H9 (cell line): ENCODE measurements around the gene CERKL. TPM values are rescaled to one million over a fixed set of nuclear protein-coding genes. Genes with fewer than 3 reads are reported as not detected.

ENCODE experiments used
- DNase-seq: peaks from one replicate; pipeline ENCODE4 v3.0.0-alpha.2; 2017
- H2AFZ ChIP-seq: one replicate; pipeline ENCODE4 v1.6.1; 2013; ENCODE audit warnings: mild to moderate bottlenecking, low read length, control low read depth, moderate library complexity
- H2AK5ac ChIP-seq: 2 replicates; pipeline ENCODE4 v1.6.1; 2013; ENCODE audit warnings: low read length, control low read depth, mixed read lengths; ENCODE audit not compliant: insufficient read length
- H2BK120ac ChIP-seq: one replicate; pipeline ENCODE4 v1.6.1; 2013; ENCODE audit warnings: low read depth, mild to moderate bottlenecking, low read length, control low read depth, inconsistent platforms; ENCODE audit not compliant: poor library complexity, severe bottlenecking
- H2BK12ac ChIP-seq: 2 replicates; pipeline ENCODE4 v1.6.1; 2013; ENCODE audit warnings: low read length, control low read depth, mixed read lengths, low read depth; ENCODE audit not compliant: insufficient read length
- H2BK15ac ChIP-seq: 2 replicates; pipeline ENCODE4 v1.6.1; 2013; ENCODE audit warnings: low read depth, low read length, control low read depth
- H2BK20ac ChIP-seq: one replicate; pipeline ENCODE4 v1.6.1; 2013; ENCODE audit warnings: low read depth, mild to moderate bottlenecking, low read length, control low read depth, inconsistent platforms; ENCODE audit not compliant: poor library complexity, severe bottlenecking
- H2BK5ac ChIP-seq: 2 replicates; pipeline ENCODE4 v1.6.1; 2013; ENCODE audit warnings: low read length, control low read depth, mixed read lengths; ENCODE audit not compliant: insufficient read length
- H3K14ac ChIP-seq: 2 replicates; pipeline ENCODE4 v1.6.1; 2013; ENCODE audit warnings: low read length, control low read depth; ENCODE audit not compliant: insufficient read depth
- H3K18ac ChIP-seq: 2 replicates; pipeline ENCODE4 v1.6.1; 2013; ENCODE audit warnings: low read depth, mild to moderate bottlenecking, mixed read lengths, low read length, control low read depth; ENCODE audit not compliant: insufficient read length
- H3K23ac ChIP-seq: 2 replicates; pipeline ENCODE4 v1.6.1; 2013; ENCODE audit warnings: low read length, control low read depth, mixed read lengths, low read depth; ENCODE audit not compliant: insufficient read length
- H3K23me2 ChIP-seq: 2 replicates; pipeline ENCODE4 v1.6.1; 2013; ENCODE audit warnings: low read depth, mild to moderate bottlenecking, mixed read lengths, low read length, control low read depth; ENCODE audit not compliant: insufficient read length, poor library complexity, severe bottlenecking
- H3K27ac ChIP-seq: 2 replicates; pipeline ENCODE4 v1.5.1; 2013; ENCODE audit warnings: low read length, control low read depth, mixed read lengths, low read depth; ENCODE audit not compliant: insufficient read length
- H3K27me3 ChIP-seq: 2 replicates; pipeline ENCODE4 v1.6.1; 2013; ENCODE audit warnings: low read length, control low read depth, inconsistent platforms; ENCODE audit not compliant: insufficient read depth
- H3K4ac ChIP-seq: 2 replicates; pipeline ENCODE4 v1.6.1; 2013; ENCODE audit warnings: low read depth, mild to moderate bottlenecking, control low read depth, inconsistent platforms, low read length, moderate library complexity
- H3K4me1 ChIP-seq: 2 replicates; pipeline ENCODE4 v1.6.1; 2013; ENCODE audit warnings: low read length, control low read depth, inconsistent platforms; ENCODE audit not compliant: insufficient read depth
- H3K4me2 ChIP-seq: 2 replicates; pipeline ENCODE4 v1.6.1; 2013; ENCODE audit warnings: low read length, control low read depth, mixed read lengths; ENCODE audit not compliant: insufficient read length, insufficient read depth
- H3K56ac ChIP-seq: 2 replicates; pipeline ENCODE4 v1.6.1; 2013; ENCODE audit warnings: low read depth, mild to moderate bottlenecking, mixed read lengths, low read length, control low read depth; ENCODE audit not compliant: insufficient read length
- H3K79me1 ChIP-seq: 2 replicates; pipeline ENCODE4 v1.6.1; 2013; ENCODE audit warnings: low read depth, mild to moderate bottlenecking, moderate library complexity, low read length, control low read depth, inconsistent platforms; ENCODE audit not compliant: insufficient read depth, poor library complexity, severe bottlenecking
- H3K79me2 ChIP-seq: 2 replicates; pipeline ENCODE4 v1.6.1; 2013; ENCODE audit warnings: low read length, control low read depth, inconsistent platforms; ENCODE audit not compliant: insufficient read depth
- H3K9ac ChIP-seq: 2 replicates; pipeline ENCODE4 v1.6.1; 2013; ENCODE audit warnings: low read length, control low read depth, mixed read lengths; ENCODE audit not compliant: insufficient read length; ENCODE audit errors: extremely low read depth
- H3K9me3 ChIP-seq: one replicate; pipeline ENCODE4 v1.6.1; 2013; ENCODE audit warnings: low read depth, low read length, inconsistent platforms; ENCODE audit not compliant: control insufficient read depth
- H3T11ph ChIP-seq: one replicate; pipeline ENCODE4 v1.6.1; 2013; ENCODE audit warnings: mild to moderate bottlenecking, low read length, control low read depth, inconsistent platforms
- H4K20me1 ChIP-seq: one replicate; pipeline ENCODE4 v1.6.1; 2013; ENCODE audit not compliant: control insufficient read depth, insufficient read length, insufficient read depth
- H4K5ac ChIP-seq: 2 replicates; pipeline ENCODE4 v1.6.1; 2013; ENCODE audit warnings: low read depth, mild to moderate bottlenecking, mixed read lengths, low read length, control low read depth; ENCODE audit not compliant: insufficient read length
- H4K8ac ChIP-seq: replicated peaks from 2 replicates; pipeline ENCODE4 v1.6.1; 2013; ENCODE audit warnings: low read length, control low read depth, mixed read lengths, low read depth; ENCODE audit not compliant: insufficient read length
- H4K91ac ChIP-seq: 2 replicates; pipeline ENCODE4 v1.6.1; 2013; ENCODE audit warnings: low read depth, mild to moderate bottlenecking, moderate library complexity, mixed read lengths, low read length, control low read depth; ENCODE audit not compliant: insufficient read length
- H3K27ac Mint-ChIP-seq, 3 experiments: 2 replicates in 2 of 3; 3 replicates in 1 of 3; pipeline ENCODE4 v1.8.0; 2020 to 2021; ENCODE audit warnings: mixed read lengths in 3 of 3, mild to moderate bottlenecking in 1 of 3, moderate library complexity in 1 of 3
- H3K27me3 Mint-ChIP-seq: 2 replicates; pipeline ENCODE4 v1.8.0; 2021; ENCODE audit warnings: low read depth, mild to moderate bottlenecking, moderate library complexity, mixed read lengths
- H3K36me3 Mint-ChIP-seq, 3 experiments: 2 replicates in 2 of 3; 3 replicates in 1 of 3; pipeline ENCODE4 v1.8.0; 2020 to 2021; ENCODE audit warnings: low read depth in 3 of 3, mixed read lengths in 3 of 3; ENCODE audit not compliant: insufficient read depth in 1 of 3
- H3K4me1 Mint-ChIP-seq, 2 experiments: 2 replicates each; pipeline ENCODE4 v1.8.0; 2020; ENCODE audit warnings: mixed read lengths in 2 of 2
- H3K4me3 Mint-ChIP-seq, 2 experiments: 2 replicates in 1 of 2; 3 replicates in 1 of 2; pipeline ENCODE4 v1.8.0; 2020 to 2021; ENCODE audit warnings: mild to moderate bottlenecking in 2 of 2, mixed read lengths in 2 of 2, moderate library complexity in 1 of 2
- H3K9me3 Mint-ChIP-seq, 2 experiments: 2 replicates in 1 of 2; 3 replicates in 1 of 2; pipeline ENCODE4 v1.8.0; 2020; ENCODE audit warnings: mild to moderate bottlenecking in 2 of 2, mixed read lengths in 2 of 2, moderate library complexity in 1 of 2
- CTCF ChIP-seq: fragments of 200-600 bp; sonication (generic); conservative IDR thresholded peaks from 3 replicates; pipeline ENCODE4 v1.8.0; 2021; ENCODE audit warnings: antibody characterized with exemption, mild to moderate bottlenecking
- WGBS: extraction: QIAGEN DNeasy Blood & Tissue Kit; methylation state at CpG from one replicate; pipeline ENCODE4 v1.1.7; 2013; ENCODE audit warnings: missing lambda C conversion rate, low lambda C conversion rate, mixed read lengths; ENCODE audit not compliant: insufficient read length; ENCODE audit errors: extremely low coverage; 5-methylcytosine and 5-hydroxymethylcytosine counted together
- total RNA-seq: library from RNA; stranded (reverse); gene quantifications from 2 replicates; pipeline ENCODE4 v1.2.1, GENCODE V29; 2021

CERKL gene
- total RNA-seq, 1 experiment from 2014 or later: not detected

DNA sequence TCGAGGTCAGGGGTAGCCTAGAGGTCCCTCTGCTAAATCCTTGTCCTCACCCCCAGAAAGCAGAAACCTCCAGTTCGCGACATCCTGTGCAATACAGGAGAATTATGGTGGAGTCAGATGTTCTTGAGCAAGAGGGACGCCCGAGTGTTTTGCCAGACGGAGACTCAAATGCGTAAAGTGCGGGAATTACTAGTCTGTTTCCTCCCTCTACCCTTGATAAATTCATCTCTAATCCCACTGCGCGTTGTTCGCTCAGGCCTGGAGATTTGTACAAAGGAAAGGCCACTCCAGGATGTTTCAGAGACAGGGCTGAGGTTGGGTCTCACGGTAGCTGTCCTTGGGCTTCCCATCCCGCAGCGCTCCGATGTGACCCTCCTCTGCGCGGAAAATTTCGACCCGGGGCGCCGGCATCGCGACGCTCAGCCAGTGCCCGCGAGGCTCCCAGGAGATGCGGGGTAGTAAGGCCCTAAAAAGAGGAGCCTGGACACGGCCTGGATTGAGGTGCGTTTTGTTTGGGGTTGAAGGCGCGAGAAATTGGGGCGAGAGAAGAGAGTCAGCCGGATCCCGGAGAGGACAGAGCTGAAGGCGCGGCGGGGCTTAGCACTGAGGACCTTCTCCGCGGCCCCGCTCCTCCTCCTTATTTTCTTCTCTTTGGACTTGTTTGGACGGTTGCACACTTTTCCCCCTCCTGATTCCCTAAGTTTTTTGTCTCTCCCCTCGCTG, 26.1 kb upstream of the CERKL start:
- Histone ChIP-seq H3K27ac (no peak overlapping the region), H2BK15ac (no peak overlapping the region), H3K79me2 (no peaks in the 10 kb centered on the region), H3K79me1 (no peaks in the 10 kb centered on the region), H3K4me2 (peak overlapping the region; percentile 64), H2BK12ac (no peak overlapping the region), H3K9ac (no peak overlapping the region), H2BK20ac (no peak overlapping the region), H3K27me3 (peaks cover 71% of the 10 kb centered on the region), H4K5ac (no peak overlapping the region), H2BK120ac (no peak overlapping the region), H4K8ac (no peak overlapping the region), H4K20me1 (no peaks in the 10 kb centered on the region), H2AK5ac (no peak overlapping the region), H3K56ac (no peak overlapping the region), H3K23ac (no peak overlapping the region), H3K14ac (no peak overlapping the region), H3K23me2 (peaks cover 20% of the 10 kb centered on the region), H2AFZ (no peak overlapping the region), H3K18ac (no peak overlapping the region), H3K9me3 (no peaks in the 10 kb centered on the region), H3K4ac (no peak overlapping the region), H2BK5ac (no peak overlapping the region), H3T11ph (no peak overlapping the region), H4K91ac (no peak overlapping the region), H3K4me1 (peaks cover 4% of the 10 kb centered on the region; the same call in 1 of the 2 replicates)
- Mint-ChIP-seq H3K27me3 (peaks cover 100% of the 10 kb centered on the region), H3K9me3 (peaks cover 2 to 4% of the 10 kb centered on the region in 2 experiments; a peak in 3 of 5 replicates), H3K27ac (no peak overlapping the region), H3K4me3 (peak overlapping the region; percentile 50 to 85), H3K36me3 (no peaks in the 10 kb centered on the region; a peak in 1 of 7 replicates), H3K4me1 (peaks cover 31 to 60% of the 10 kb centered on the region in 2 experiments)
- DNase-seq: peak; percentile 30
- WGBS: no CpG with 5 or more reads among the region's 42 CpGs
- TF ChIP-seq CTCF: no peak
